ENCODE data around the gene SLIT2. TPM values are rescaled to one million over a fixed set of nuclear protein-coding genes. Genes with fewer than 3 reads are reported as not detected.

The SLIT2 gene
- total RNA-seq, 3 donors from 2014 or later (not counting 1 experiment from before 2014, with no cell fraction given), result not detected

DNA sequence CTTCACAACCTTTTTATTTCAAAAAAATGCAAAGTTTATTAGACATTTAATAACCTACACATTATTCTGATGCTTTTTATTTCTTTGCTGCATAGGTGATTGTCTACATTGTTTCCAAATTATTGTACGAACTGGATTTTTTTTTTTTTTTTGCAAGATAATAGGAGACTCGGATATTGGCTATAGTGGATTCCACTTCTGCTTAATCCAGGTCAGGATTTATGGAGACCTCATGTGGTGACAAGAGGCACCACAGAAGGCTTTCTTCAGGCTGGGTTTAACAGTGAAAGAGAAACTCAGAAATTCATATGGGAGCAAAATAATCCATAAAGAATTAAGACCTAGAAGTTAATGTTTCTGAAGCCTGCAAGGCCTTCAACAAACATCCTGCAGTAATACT, 2.4 kb upstream of the SLIT2 start:
- H3K27ac Mint-ChIP-seq, result no peak overlapping the region

DNA sequence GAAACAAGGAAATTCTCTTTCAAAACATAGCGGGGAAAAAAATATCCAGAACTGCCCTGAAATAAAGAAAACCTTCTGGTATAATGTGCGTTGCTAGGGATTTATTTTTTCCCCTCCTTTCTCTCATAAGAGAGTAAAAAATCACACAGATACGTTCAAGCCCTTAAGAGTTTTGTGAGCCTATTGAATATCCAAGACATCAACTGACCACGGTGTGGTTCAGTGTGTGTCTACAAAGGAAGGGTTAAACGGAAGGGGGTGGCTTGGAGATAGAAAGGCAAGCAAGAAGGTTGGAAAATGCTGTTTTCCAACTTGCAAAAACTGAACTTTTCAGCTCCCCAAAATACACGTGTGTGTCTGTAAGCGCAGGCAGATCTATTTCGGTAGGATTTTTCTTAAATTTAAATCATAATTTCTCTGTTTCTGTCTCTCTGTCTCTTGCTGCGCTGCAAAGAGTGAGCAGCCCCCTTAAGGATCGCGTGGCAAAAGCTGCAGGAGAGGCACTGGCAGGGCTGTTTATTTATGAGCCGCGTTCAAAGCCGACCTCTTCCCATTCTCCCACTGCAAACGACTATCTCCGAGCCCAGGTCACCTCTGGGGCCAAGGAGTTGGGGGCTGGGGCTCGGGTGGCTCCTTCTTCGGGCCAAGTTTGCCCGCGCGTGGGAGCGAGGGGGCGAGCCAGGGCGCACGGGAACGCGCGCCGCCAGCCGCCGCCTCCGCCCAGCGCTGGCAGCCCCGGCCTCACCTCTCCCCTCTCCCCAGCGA, 492 bp upstream of the SLIT2 start:
- Histone ChIP-seq H3K9me3 (ENCODE audit: control insufficient read depth, insufficient read depth, low read length) (no peaks in the 10 kb centered on the region), H3K27ac (ENCODE audit: low read length) (no peak overlapping the region), H3K27me3 (ENCODE audit: control insufficient read depth, insufficient read depth, low read length) (peaks cover 28% of the 10 kb centered on the region), H3K4me3 (ENCODE audit: low read length) (no peak overlapping the region), H3K36me3 (ENCODE audit: control insufficient read depth, insufficient read depth, low read length) (no peaks in the 10 kb centered on the region), H3K4me1 (ENCODE audit: control insufficient read depth, insufficient read depth, low read length) (peaks cover 8% of the 10 kb centered on the region)
- TF ChIP-seq, protein P1, sequence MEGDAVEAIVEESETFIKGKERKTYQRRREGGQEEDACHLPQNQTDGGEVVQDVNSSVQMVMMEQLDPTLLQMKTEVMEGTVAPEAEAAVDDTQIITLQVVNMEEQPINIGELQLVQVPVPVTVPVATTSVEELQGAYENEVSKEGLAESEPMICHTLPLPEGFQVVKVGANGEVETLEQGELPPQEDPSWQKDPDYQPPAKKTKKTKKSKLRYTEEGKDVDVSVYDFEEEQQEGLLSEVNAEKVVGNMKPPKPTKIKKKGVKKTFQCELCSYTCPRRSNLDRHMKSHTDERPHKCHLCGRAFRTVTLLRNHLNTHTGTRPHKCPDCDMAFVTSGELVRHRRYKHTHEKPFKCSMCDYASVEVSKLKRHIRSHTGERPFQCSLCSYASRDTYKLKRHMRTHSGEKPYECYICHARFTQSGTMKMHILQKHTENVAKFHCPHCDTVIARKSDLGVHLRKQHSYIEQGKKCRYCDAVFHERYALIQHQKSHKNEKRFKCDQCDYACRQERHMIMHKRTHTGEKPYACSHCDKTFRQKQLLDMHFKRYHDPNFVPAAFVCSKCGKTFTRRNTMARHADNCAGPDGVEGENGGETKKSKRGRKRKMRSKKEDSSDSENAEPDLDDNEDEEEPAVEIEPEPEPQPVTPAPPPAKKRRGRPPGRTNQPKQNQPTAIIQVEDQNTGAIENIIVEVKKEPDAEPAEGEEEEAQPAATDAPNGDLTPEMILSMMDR (IDR thresholded peaks at IDR 0.05), result no peak
- H3K9me3 Mint-ChIP-seq, result peaks cover 2 to 6% of the 10 kb centered on the region in 2 donors
- intact Hi-C loops (cut with micrococcal nuclease), result no loop called here
- H3K27me3 Mint-ChIP-seq (ENCODE audit: low read depth in 2 of 2), result peaks cover 20 to 37% of the 10 kb centered on the region in 2 donors
- H3K27ac Mint-ChIP-seq, result no peak overlapping the region
- DNase-seq (no peak), ATAC-seq (no peak)
- WGBS (ENCODE audit: insufficient coverage), result 4% methylated on average over 32 of the region's 35 CpGs
- no peak overlapping the region for H3K4me3 Mint-ChIP-seq
- H3K4me1 Mint-ChIP-seq, result no peaks in the 10 kb centered on the region
- H3K36me3 Mint-ChIP-seq, result peaks cover 8% of the 10 kb centered on the region

More for the DNA sequence above, 2.4 kb upstream of the SLIT2 start:
- peaks cover 8% of the 10 kb centered on the region for H3K4me1 ChIP-seq (ENCODE audit: control insufficient read depth, insufficient read depth, low read length)
- no peak overlapping the region for H3K4me3 ChIP-seq (ENCODE audit: low read length)
- H3K9me3 Mint-ChIP-seq, result peaks cover 2 to 3% of the 10 kb centered on the region in 2 donors
- DNase-seq (no peak), ATAC-seq (no peak)
- H3K4me3 Mint-ChIP-seq, result no peak overlapping the region
- intact Hi-C loops (cut with micrococcal nuclease), result no loop called here
- no peaks in the 10 kb centered on the region for H3K36me3 ChIP-seq (ENCODE audit: control insufficient read depth, insufficient read depth, low read length)
- peaks cover 22% of the 10 kb centered on the region for H3K27me3 ChIP-seq (ENCODE audit: control insufficient read depth, insufficient read depth, low read length)
- H3K36me3 Mint-ChIP-seq, result peaks cover 8% of the 10 kb centered on the region
- H3K4me1 Mint-ChIP-seq, result no peaks in the 10 kb centered on the region
- 32% methylated on average over 2 of the region's 2 CpGs for WGBS (ENCODE audit: insufficient coverage)
- H3K27me3 Mint-ChIP-seq (ENCODE audit: low read depth in 2 of 2), result peaks cover 20 to 29% of the 10 kb centered on the region in 2 donors
- TF ChIP-seq, protein P1 (IDR thresholded peaks at IDR 0.05), result no peak
- H3K27ac ChIP-seq (ENCODE audit: low read length), result no peak overlapping the region
- no peaks in the 10 kb centered on the region for H3K9me3 ChIP-seq (ENCODE audit: control insufficient read depth, insufficient read depth, low read length)

DNA sequence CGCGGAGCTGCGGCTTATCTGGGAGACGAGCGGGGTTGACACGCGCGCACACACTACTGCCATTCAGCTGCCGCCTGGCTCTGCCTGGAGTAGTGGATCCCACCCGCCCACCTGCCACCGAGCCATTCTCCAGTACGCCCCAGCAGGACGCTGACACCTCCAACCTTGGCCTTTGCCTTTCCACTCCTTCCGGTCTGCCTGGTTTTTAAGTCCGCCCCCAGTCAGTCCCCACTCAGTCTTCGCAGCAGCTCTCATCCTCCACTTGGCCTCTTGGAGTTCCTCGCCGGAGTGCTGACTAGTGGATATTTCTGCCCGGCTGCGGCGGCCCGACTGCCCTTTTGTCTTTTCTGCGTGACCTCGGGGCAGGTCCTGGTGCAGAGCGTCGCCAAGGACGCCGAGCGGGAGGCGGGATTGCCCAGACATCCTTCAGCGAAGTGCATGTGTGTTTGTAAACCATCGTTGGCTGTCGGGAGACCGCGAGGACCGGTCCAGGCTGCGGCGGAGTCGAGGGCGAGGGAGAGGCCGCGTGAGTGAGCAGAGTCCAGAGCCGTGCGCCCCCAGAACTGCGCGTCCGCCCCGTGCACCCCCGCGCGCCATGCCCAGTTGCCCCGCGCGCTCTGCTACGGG, 1.1 kb downstream of the SLIT2 start:
- Histone ChIP-seq H3K4me3 (ENCODE audit: low read length) (no peak overlapping the region), H3K27me3 (ENCODE audit: control insufficient read depth, insufficient read depth, low read length) (peaks cover 28% of the 10 kb centered on the region), H3K36me3 (ENCODE audit: control insufficient read depth, insufficient read depth, low read length) (no peaks in the 10 kb centered on the region), H3K27ac (ENCODE audit: low read length) (no peak overlapping the region), H3K4me1 (ENCODE audit: control insufficient read depth, insufficient read depth, low read length) (peaks cover 8% of the 10 kb centered on the region), H3K9me3 (ENCODE audit: control insufficient read depth, insufficient read depth, low read length) (no peaks in the 10 kb centered on the region)
- Mint-ChIP-seq H3K36me3 (peaks cover 8% of the 10 kb centered on the region), H3K27me3 (ENCODE audit: low read depth in 2 of 2) (peaks cover 20 to 37% of the 10 kb centered on the region in 2 donors), H3K4me3 (no peak overlapping the region), H3K4me1 (no peaks in the 10 kb centered on the region), H3K27ac (no peak overlapping the region), H3K9me3 (peaks cover 2 to 6% of the 10 kb centered on the region in 2 donors)
- WGBS (ENCODE audit: insufficient coverage), result 5% methylated on average over 55 of the region's 55 CpGs
- intact Hi-C loops (cut with micrococcal nuclease), result no loop called here
- ATAC-seq, result no peak
- DNase-seq, result no peak
- TF ChIP-seq, protein P1 (IDR thresholded peaks at IDR 0.05), result no peak

Data from natural killer cell (primary cell).